ENCODE data around the gene GPX4.

- TF ChIP-seq CTCF (IDR thresholded peaks at IDR 0.05 in 8 of 11, conservative IDR thresholded peaks at IDR 0.05 in 3 of 11) (no peak), POLR2A (IDR thresholded peaks at IDR 0.05) (no peak)
These were observed 46.7 kb downstream of the GPX4 start for GRCh38 chr19:1150333-1151036.

All from spleen (tissue), 7 donors.